Hepatocyte (in vitro differentiated cells): ENCODE results near the gene EXOC1L. TPM values are rescaled to one million over a fixed set of nuclear protein-coding genes. Genes with fewer than 3 reads are reported as not detected.

Experiments used
- DNase-seq: peaks from one replicate; pipeline ENCODE4 v3.0.0-alpha.2; 2016; ENCODE audit warnings: low spot score
- H2AFZ ChIP-seq: fragments of 200-600 bp; sonication (generic); 2 replicates; pipeline ENCODE4 v1.6.0; 2016; ENCODE audit warnings: antibody characterized with exemption, mild to moderate bottlenecking
- H3K27ac ChIP-seq: fragments of 200-600 bp; sonication (generic); 2 replicates; pipeline ENCODE4 v1.5.1; 2016; ENCODE audit warnings: mild to moderate bottlenecking
- H3K27me3 ChIP-seq: fragments of 200-600 bp; sonication (generic); 2 replicates; pipeline ENCODE4 v1.6.1; 2016
- H3K36me3 ChIP-seq: fragments of 200-600 bp; sonication (generic); replicated peaks from 2 replicates; pipeline ENCODE4 v1.5.1; 2016; ENCODE audit warnings: low read depth; ENCODE audit not compliant: insufficient read depth
- H3K4me1 ChIP-seq: fragments of 200-600 bp; sonication (generic); 2 replicates; pipeline ENCODE4 v1.5.1; 2016; ENCODE audit warnings: mild to moderate bottlenecking, moderate library complexity; ENCODE audit not compliant: insufficient read depth
- H3K4me2 ChIP-seq: fragments of 200-600 bp; sonication (generic); 2 replicates; pipeline ENCODE4 v1.6.0; 2016
- H3K4me3 ChIP-seq: fragments of 200-600 bp; sonication (generic); 2 replicates; pipeline ENCODE4 v1.5.1; 2016; ENCODE audit warnings: mild to moderate bottlenecking
- H3K79me2 ChIP-seq: fragments of 200-600 bp; sonication (generic); 2 replicates; pipeline ENCODE4 v1.6.0; 2017; ENCODE audit warnings: mild to moderate bottlenecking
- H3K9me2 ChIP-seq: fragments of 200-600 bp; sonication (generic); replicated peaks from 2 replicates; pipeline ENCODE4 v1.6.0; 2017; ENCODE audit warnings: mild to moderate bottlenecking; ENCODE audit not compliant: insufficient read depth
- H3K9me3 ChIP-seq: fragments of 200-600 bp; sonication (generic); 2 replicates; pipeline ENCODE4 v1.5.1; 2016; ENCODE audit warnings: low read depth, mild to moderate bottlenecking
- H4K20me1 ChIP-seq: fragments of 200-600 bp; sonication (generic); 2 replicates; pipeline ENCODE4 v1.6.0; 2016; ENCODE audit warnings: mild to moderate bottlenecking; ENCODE audit not compliant: insufficient read depth, poor library complexity, severe bottlenecking
- EZH2 ChIP-seq: fragments of 200-600 bp; sonication (generic); IDR thresholded peaks from 2 replicates; pipeline ENCODE4 v1.6.1; 2016; ENCODE audit warnings: antibody characterized with exemption, mild to moderate bottlenecking, borderline replicate concordance
- EZH2phosphoT487 ChIP-seq: fragments of 200-600 bp; sonication (generic); IDR thresholded peaks from one replicate; pipeline ENCODE4 v1.6.1; 2018; ENCODE audit warnings: antibody characterized with exemption, mild to moderate bottlenecking, low read depth, moderate library complexity; ENCODE audit not compliant: unreplicated experiment, severe bottlenecking
- WGBS: methylation state at CpG from one replicate; pipeline ENCODE4 v1.1.6; 2016; ENCODE audit warnings: low lambda C conversion rate; ENCODE audit errors: missing lambda C conversion rate; 5-methylcytosine and 5-hydroxymethylcytosine counted together
- polyA plus RNA-seq: library from polyadenylated mRNA; unstranded; fragments of >200 nt; fragmentation: Nextera tagmentation; extraction: Ambion mirVana; gene quantifications from 2 replicates; pipeline ENCODE4 v1.2.1, GENCODE V29; 2016
- total RNA-seq: library from RNA; depleted of rRNA; stranded (reverse); fragments of >200 nt; gene quantifications from 2 replicates; pipeline ENCODE4 v1.2.3, GENCODE V29; 2014
- TF ChIP-seq, protein P1 (sequence below): fragments of 200-600 bp; sonication (generic); IDR thresholded peaks from 2 replicates; pipeline ENCODE4 v1.5.1; 2016; ENCODE audit warnings: antibody characterized with exemption, mild to moderate bottlenecking; ENCODE audit not compliant: poor library complexity

Gene EXOC1L
- total and polyA plus RNA-seq, 2 experiments from 2014 or later = not detected

- H4K20me1 ChIP-seq = no peaks in the 10 kb centered on the region
- H3K27ac ChIP-seq = no peak overlapping the region
- H3K4me1 ChIP-seq = no peaks in the 10 kb centered on the region
- H3K9me3 ChIP-seq = no peaks in the 10 kb centered on the region
- H3K4me3 ChIP-seq = no peak overlapping the region
- no peak overlapping the region for H2AFZ ChIP-seq
- no peaks in the 10 kb centered on the region for H3K27me3 ChIP-seq
- no peak for DNase-seq
- no peak overlapping the region for H3K4me2 ChIP-seq
- no peaks in the 10 kb centered on the region for H3K79me2 ChIP-seq
- 55% methylated on average over 3 of the region's 3 CpGs for WGBS
- no peaks in the 10 kb centered on the region for H3K9me2 ChIP-seq
- H3K36me3 ChIP-seq = no peaks in the 10 kb centered on the region
- TF ChIP-seq EZH2phosphoT487 (no peak), EZH2 (no peak)
- TF ChIP-seq, protein P1, sequence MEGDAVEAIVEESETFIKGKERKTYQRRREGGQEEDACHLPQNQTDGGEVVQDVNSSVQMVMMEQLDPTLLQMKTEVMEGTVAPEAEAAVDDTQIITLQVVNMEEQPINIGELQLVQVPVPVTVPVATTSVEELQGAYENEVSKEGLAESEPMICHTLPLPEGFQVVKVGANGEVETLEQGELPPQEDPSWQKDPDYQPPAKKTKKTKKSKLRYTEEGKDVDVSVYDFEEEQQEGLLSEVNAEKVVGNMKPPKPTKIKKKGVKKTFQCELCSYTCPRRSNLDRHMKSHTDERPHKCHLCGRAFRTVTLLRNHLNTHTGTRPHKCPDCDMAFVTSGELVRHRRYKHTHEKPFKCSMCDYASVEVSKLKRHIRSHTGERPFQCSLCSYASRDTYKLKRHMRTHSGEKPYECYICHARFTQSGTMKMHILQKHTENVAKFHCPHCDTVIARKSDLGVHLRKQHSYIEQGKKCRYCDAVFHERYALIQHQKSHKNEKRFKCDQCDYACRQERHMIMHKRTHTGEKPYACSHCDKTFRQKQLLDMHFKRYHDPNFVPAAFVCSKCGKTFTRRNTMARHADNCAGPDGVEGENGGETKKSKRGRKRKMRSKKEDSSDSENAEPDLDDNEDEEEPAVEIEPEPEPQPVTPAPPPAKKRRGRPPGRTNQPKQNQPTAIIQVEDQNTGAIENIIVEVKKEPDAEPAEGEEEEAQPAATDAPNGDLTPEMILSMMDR = no peak
Measured at GRCh38 chr4:55830048-55830447, 10.5 kb downstream of the EXOC1L start.

DNA sequence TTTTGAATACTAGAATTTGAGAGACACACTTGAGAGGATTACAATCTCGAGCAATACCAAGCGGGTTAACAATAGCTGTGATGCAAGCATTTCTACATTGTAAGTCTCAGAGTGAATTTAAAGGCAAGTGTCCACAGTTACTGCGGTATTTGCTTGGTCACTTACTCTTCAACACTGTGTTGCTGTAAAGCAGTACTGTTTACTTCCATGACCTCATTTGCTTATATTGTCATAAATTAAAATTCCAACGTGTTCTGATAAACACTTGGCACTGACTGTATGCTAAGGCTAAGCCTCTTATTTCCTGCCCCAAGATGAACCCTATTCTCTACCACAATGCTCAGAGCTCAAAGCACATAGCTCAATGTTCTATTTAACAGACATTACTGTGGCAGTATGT is 11.1 kb downstream of the EXOC1L start:
- H2AFZ ChIP-seq = no peak overlapping the region
- no peak for DNase-seq
- no peaks in the 10 kb centered on the region for H3K9me3 ChIP-seq
- TF ChIP-seq EZH2 (no peak), EZH2phosphoT487 (no peak)
- TF ChIP-seq, protein P1 = no peak
- H3K4me1 ChIP-seq = no peaks in the 10 kb centered on the region
- no peaks in the 10 kb centered on the region for H3K9me2 ChIP-seq
- H3K36me3 ChIP-seq = no peaks in the 10 kb centered on the region
- no peak overlapping the region for H3K27ac ChIP-seq
- H3K4me3 ChIP-seq = no peak overlapping the region
- no peak overlapping the region for H3K4me2 ChIP-seq
- no peaks in the 10 kb centered on the region for H3K27me3 ChIP-seq
- no peaks in the 10 kb centered on the region for H3K79me2 ChIP-seq
- no peaks in the 10 kb centered on the region for H4K20me1 ChIP-seq
- WGBS = 64% methylated on average over 4 of the region's 4 CpGs

DNA sequence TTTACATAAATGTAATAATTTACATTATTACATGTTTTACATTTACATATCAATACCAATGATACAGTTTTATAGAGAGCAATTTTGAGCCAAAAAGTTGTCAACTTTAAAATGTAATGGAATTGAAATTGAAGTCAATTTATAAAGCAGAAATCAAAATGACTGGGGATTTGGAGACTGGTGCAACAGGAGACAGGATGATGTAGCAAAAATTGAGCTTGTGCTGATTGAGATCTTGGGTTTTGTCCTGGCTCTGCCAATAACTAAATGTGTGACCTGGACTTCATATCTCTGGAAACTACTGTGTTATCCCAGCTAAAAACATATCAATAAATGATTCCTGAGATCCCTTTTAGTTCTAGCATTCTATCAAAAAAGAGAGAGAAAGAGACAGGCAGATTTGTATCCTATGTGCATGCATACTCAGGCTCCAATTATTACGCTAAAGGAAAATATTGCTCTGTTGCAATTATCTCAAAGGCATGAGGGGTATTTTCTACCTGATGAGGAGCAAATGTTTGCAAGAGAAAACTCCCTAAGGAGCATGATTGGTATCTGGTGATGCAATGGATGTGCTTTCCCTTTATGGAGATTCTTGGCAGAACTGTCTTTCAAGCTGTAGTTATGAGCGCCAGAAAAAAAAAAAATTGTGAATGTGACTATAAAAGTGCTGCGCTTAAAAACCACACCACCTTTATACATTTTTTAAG is 14.7 kb downstream of the EXOC1L start:
- Histone ChIP-seq H3K9me3 (no peaks in the 10 kb centered on the region), H3K36me3 (no peaks in the 10 kb centered on the region), H2AFZ (no peak overlapping the region), H3K79me2 (no peaks in the 10 kb centered on the region), H3K27me3 (no peaks in the 10 kb centered on the region), H3K4me3 (no peak overlapping the region), H4K20me1 (no peaks in the 10 kb centered on the region), H3K4me2 (no peak overlapping the region), H3K9me2 (no peaks in the 10 kb centered on the region), H3K4me1 (no peaks in the 10 kb centered on the region), H3K27ac (no peak overlapping the region)
- TF ChIP-seq, protein P1 = no peak
- TF ChIP-seq EZH2 = no peak
- no peak for TF ChIP-seq EZH2phosphoT487
- 90% methylated on average over 3 of the region's 3 CpGs for WGBS
- DNase-seq = no peak
